GM18508 (cell line): Measurements from ENCODE around the gene FGF4.

Experiments used
- ATAC-seq: cut with Tn5 transposase; IDR thresholded peaks from one replicate; pipeline ENCODE4 v1.9.1; 2021; ENCODE audit warnings: moderate number of reproducible peaks; ENCODE audit not compliant: insufficient read depth, unreplicated experiment

The FGF4 gene

DNA sequence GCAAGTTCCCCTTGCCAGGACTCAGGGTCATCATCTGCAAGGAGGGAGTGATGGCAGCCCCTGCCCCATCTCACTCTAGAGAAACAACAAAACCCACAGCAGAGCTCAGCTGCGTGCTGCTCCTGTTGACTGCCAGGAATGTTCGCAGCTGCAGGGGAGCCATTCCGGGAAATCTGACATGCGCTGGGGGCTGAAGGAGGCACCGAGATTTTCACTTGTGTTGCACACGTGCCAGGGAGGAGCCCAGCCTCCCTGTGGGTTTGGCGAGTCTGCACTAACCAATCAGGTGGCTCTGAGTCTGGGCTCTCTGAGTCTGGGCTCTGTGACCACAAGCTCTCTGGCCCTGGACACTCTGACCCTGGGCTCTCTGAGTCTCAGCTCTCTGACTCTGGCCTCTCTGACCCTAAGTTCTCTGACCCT lies 33.5 kb upstream of the FGF4 start:
- no peak for ATAC-seq

DNA sequence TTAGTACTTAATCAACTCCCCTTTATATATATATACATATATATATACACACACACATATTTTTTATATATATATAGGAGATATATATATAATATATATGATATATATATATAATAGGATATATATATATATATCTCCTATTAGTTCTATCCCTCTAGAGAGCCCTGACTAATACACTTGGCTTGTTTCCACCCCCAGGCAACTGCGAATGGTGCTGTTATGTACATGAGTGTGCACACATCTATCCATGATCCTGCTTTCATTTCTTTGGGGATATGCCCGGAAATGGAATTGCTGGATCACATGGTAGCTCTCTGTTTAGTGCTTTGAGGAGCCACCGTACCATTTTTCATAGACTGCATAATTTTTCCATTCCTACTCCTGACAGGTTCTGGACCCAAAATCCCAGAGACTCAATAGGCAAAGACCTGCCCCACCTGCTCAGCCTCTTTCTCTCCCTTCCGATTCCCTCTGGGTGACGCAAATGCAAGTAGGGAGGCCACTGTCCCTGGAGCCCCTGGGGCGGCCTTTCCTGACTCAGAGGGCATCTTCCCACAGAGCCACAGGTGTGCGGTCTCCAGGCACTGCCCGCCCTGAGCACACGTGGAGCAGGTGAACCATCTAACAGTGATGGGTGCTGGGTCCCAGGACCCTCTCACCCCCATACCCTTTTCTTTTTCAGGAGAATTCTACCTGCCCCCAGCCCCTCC lies 32.1 kb upstream of the FGF4 start:
- ATAC-seq, result no peak

DNA sequence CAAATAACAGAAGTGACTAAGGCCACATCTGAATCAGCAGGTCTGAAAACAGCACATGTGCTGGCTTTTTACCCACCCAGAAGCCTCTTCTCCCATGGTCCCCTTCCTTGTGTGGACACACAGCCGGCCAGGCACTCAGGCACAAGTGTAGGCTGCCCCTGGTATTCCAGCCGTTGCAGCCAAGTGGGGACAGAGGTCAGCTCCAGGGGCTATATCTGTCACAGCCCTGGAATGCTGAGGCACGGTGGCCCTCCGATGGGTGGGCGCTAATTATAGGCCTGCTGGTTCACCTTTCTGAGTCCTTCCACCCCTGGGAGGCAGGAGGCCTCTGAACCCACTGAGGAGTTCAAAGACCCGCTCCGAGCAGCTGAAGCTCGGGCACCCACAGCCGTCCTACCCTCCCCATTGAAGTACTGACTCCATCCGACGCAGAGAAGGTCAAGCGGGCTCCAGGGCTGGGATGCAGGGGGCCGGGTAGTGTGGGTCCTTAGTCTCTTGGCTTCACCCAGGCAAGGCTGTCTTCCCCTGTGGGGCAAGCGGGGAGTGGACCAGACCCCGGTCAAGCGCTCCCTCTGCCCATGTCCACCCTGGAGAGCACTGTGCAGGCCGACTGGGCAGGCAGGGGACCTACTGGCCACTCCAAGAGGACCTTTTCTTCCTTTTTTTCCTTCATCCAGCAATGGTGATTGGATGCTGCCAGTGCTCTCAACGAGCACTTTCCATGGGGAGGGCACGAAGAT lies 29.8 kb upstream of the FGF4 start:
- ATAC-seq, result no peak

DNA sequence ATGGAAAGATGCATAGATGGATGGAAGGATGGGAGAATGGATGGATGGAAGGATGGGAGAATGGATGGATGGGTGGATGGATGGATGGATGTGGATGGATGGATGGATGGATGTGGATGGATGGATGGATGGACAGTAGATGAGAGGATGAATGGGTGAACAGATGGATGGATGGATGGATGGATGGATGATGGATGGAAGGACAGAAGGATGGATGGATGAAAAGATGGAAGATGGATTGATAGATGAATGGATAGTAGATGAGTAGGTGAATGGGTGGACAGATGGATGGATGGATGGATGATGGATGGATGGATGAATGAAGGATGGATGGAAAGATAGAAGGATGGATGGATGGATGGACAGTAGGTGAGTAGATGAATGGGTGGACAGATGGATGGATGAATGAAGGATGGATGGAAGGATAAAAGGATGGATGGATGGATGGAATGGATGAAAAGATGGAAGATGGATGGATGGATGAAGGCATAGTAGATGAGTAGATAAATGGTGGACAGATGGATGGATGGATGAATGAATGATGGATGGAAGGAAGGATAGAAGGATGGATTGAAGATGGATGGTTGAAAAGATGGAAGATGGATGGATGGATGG lies 28.6 kb upstream of the FGF4 start:
- ATAC-seq, result no peak

DNA sequence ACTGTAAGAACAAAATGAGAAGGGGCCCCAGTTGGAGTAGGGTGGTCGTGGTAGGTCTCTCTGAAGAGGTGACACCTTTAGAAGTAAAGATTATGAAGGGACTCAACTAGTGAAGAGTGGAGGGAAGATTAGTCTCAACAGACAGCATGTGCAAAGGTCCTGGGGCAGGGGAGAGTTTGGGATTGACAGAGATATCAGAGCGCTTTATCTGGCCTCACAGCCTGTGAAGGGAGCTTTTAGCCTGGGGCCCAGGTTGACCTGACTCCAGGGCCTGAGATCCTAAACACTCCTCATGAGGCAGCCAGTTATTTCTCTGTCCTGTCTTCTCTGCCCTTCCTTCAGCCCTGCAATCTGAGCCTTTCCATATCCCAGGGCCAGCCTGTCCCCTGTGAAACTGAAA lies 27.9 kb upstream of the FGF4 start:
- no peak for ATAC-seq

DNA sequence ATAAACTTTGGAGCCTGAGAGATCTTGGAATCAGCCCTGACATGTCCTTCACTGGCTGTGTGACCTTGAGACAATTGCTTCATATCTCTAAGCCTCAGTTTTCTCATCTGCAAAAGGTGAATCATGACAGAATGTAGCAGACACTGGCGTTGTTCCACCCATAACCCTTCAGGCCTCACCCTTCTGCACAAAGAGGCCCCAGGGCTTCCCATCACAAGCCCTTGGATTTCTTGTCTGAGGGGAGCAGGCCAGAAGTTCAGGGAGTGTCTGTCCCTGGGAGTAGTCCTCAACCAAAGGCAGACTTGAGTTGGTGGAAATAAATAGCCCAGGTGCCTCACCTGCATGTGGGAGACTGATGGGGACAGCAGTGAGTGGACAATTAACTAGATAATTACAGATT lies 27.4 kb upstream of the FGF4 start:
- no peak for ATAC-seq

DNA sequence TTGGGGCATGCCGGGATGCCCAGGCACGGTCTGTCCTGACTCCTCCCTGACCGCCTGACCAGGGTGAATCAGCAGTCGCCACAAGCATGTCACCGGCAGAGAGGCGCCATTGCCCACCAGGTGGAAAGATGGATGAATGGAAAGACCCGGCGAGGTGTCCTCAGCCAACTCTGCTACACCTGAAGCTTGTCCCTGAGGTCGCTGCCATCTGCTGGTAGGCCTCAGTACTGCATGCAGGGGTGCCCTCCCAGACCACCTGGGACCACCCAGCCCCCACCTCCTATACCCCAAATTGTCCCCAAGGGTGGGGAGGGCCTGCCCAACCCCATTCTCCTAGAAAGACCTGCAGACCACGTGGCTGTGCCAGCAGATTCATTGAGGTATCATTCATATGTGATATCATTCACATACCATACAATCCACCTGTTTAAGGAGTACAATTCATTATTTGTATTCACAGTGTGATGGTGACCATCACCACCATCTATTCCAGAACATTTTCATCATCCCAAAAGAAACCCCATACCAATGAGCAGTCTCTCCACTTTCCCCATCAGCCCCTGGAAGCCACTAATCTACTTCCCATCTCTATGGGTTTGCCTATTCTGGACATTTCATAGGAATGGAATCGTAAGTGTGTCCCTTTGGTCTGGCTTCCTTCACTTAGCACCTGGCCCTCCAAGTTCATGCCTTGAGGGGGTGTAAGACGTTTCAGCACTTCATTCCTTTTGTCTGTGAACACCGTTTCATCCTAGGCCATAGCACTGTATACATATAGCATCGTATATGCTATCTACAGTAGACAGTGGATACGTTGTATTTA lies 26.6 kb upstream of the FGF4 start:
- ATAC-seq, result no peak

DNA sequence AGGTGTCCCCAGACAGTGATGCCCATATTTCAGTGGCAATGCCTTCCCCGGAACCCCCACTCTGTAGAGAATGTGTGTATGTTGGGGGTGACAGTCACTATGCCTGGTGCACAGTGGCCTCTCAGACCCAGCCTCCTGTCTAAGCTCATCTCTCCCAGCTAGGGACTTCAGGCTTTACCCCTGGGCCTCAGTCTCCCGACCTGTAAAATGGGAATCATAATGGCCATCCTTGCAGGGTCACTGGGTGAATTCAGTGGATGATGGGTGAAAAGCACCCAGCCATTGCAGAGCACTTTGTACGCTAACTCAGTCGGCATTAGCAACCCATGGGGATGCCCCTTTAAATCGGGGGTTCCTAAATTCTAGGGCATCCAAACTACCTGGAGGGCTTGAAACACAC lies 25.1 kb upstream of the FGF4 start:
- no peak for ATAC-seq

DNA sequence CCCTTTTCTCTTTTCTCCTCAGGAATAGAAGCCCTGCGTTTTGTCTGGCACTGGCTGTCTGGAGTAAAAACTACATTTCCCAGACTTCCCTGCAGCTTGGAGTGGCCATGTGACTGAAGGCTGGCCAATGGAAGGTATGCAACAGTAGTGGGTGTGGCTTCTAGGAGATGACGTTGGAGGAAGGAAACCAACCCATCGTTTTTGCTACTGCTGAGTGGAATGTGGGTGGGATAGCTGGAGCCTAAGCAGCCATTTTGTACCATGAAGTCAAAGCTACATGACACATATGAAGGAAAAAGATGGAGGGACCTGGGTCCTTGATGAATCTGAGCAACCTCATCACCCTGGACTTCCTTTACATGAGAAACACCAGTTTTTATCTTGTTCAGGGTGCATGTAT lies 24.4 kb upstream of the FGF4 start:
- no peak for ATAC-seq

DNA sequence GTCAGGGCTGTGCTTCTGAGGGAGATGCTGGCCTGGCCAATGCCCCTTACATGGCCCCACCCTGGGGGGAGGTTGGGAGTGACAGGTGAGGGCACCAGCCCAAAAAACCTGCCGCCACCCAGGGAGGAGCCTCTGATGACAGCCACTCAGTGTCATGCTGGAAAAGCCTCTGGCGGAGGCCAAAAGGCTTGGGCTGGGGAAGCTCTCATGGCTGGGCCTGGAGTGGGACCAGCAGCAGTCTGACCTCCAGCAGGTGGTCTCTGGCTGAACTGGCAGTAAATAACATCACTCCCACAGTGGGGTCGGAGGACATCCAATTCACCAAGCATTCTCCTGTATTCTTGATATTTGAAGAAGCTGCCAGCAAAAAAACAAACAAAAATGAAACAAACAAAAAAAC lies 24.0 kb upstream of the FGF4 start:
- ATAC-seq, result no peak

DNA sequence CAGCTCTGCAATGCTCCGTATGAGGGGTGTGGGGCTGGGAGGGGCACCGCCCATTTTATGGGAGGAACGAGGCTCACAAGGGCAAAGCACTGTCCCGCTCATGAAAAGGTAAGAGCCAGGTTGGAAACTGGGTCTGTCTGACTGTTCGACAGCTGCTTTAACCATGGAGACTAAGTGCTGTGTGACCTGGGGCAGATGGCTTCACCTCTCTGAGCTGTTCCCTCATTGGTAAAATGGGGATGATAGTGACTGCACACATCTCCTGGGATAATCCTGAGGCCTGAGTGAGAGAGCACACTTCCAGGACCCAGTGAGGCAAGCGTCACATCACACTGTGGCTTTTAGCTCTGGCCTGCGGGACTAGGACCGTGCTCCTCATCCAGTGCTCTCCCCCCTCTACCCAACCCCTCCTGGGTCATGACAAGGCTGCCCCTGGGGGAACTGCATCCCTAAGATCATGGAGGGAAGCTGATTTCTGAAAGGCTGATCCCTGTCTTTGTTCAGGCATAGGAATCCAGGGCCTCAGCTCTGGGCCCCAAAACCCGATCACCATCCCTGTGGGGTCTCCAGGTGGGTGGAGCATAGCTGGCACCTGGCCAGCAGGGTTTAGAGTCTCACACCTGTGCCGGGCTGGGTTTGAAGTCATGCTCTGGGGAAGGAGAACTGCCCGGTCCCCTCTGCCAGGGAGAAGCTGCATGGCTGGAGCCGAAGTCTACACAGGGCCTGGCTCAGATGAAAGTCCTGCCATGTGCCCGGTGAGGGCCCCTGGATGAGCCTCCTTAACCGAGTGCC lies 22.8 kb upstream of the FGF4 start:
- no peak for ATAC-seq

DNA sequence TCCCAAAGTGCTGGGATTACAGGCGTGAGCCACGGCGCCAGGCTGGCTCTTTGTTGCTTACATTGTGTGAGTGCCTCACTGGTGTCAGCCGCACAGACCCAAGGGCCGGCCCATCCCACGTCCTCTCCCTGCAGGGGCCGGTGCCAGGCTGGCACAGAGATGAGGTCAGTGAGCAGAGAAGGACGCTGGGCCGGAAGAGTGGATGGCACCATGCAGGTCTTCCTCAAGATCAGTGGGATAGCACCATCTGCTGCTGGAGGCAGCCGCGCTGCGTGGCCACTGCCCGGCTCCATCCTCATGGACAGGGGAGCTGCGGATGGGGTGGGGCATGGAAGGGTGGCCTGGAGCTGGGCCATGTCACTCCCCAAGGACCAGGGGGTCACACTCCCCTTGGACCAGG lies 22.0 kb upstream of the FGF4 start:
- no peak for ATAC-seq

DNA sequence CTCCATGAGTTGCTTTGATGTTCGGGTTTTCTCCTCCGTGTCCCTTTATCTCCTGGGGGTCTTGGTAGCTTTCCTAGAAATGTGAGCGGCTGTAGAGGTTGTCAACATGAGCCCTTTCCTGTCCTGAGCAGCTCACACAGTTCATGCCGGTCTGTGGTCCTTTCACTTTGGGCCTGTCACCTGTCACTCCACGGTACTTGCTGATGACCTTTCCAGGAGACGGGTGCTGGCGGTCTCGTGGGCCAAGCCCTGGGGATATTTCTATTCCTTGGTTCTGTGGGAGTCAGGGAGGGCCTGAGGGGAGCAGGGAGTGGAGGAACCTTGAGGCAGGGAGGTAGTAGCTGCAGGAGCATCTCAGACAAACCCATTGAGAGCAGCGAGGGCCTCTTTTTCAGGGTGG lies 20.9 kb upstream of the FGF4 start:
- no peak for ATAC-seq

DNA sequence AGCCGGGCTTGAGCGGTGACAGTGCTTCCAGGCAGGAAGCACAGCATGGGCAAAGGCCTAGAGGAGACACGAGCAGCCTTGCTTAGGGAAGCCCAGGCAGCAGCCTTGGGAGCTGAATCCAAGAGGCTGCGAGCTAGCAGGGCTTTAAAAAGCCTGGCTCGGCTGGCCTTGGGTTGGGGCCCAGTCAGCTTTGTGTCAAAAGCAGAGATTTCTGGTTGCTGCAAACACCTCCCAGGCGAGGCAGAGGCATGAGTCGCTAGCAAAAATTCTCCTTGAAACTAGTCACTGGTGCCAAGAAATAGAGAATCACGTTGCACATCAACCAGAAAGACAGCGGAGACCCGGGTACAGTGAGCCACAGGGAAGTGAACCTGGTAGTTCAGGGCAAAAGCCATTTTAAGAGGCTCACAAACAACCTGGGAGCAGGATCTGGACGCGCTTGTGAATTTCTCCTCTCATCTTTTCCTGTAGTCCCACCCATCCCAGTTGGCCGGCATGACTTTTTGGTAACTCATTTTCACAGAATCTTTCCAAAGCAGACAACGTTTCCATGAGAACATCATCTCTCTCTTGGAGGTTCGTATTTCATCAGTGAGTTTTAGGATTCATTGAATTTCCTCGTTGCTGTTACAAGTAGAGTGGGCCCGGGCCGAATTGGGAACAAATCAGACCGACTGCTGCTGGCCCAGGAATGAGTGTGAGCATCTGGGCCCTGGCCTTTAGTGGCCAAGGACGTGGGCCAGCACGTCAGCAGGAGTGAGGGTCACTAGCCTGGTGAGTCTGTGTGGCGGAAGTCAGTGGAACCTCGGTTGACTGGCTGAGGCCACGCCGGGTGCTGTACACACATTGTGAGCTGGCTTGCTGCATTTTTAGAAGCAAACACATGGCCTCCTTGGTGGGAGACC lies 16.4 kb upstream of the FGF4 start:
- no peak for ATAC-seq

DNA sequence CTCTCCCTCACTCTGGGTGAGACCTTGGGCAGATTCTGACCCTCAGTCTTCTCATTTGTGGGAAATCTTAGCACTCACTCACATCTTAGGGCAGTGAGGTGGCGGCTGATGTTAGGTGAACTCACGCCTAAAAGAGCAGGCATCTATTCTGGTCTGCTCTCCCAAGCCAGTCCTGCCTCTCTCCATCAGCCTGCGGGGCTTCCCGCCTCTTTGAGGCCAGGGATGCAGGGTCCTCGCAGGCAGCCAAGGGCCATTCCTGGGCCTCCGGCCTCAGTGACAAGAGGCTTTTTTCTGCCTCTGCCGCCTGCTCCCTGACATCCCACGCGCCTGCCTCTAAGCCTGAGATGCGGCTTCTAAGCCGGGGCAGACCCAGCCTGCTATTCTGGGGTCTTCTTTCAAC lies 13.8 kb upstream of the FGF4 start:
- no peak for ATAC-seq

DNA sequence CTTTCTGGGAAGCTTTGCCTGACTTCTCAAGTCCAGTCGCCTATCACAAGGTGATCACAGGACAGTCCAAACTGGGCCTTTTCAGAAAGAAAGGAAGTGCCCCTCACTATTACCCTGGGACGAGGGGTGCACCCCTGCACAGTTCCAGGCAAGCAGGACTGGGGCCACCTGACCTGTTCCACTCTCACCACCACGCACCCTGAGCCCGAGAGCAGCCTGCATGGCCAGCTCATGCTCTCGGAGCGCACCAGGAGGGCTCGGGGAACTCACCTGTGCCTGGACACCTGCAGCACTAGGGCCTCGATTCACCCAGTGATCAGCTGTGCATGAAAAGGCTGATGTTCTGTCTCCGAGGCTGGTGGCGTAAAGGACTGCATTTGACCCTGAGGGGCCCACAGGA lies 12.8 kb upstream of the FGF4 start:
- ATAC-seq, result no peak

DNA sequence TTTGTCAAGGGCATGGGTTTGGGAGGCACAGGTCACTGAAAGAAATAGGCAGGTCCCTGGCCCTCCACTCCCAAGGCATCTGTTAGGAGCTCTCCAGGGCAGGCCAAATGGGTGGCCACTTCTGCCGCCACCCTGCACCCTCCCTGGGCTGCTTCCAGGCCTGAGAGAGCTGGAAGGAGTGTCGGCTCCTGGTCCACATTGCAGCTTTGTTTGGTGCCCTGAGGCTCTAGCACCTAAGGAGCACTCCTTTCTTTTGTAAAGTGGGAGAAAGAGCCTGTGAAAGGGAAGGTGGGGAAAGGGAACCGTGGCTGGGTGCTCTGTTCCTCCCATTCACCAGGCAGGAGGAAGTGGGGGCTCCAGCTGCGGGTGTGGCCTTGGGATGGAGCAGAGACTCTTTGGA lies 12.3 kb upstream of the FGF4 start:
- no peak for ATAC-seq

DNA sequence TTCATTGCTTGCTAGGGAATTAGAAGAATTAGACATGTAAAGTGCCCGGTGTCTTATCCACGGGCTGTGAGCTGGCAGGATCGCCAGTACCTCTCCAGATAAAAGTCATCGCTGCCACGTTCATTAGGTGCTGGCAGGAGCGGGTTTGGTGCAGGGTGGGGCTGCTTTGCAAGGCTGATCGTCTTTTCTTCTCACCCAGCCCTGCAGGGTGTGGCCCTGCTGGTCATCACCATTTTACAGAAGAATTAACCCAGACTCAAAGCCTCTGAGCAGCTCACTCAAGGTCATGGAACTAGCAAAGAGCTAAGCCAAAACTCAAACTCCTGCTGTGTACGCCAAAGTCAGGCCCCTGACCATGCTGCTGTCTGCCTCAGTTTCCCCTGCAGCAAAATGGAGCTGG lies 6.1 kb upstream of the FGF4 start:
- no peak for ATAC-seq

DNA sequence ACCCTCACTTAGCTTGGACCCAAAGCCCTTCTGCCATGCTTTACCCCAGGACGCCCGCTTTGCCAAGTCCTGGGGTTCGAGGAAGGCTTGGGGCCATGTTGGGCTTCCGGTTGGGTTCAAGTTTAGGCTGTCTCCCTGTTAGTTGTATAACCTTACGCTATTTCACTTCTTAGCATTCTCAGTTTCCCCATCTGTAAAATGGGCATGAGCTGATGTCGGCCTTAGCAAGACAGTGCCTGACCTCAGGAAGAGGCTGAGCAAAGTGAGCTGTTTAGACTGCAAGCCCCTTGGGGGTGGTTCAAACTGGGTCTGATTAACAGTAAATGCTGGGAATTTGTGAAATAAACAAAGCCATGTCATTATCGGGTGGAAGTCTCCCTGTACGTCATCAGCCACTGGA lies 3.2 kb upstream of the FGF4 start:
- no peak for ATAC-seq
